ENCODE measurements around the gene SCGB1C1.

GRCh38 chr11:203945-204586 is 11.2 kb downstream of the SCGB1C1 start:
- TF ChIP-seq EZH2phosphoT487 (IDR thresholded peaks at IDR 0.05; ENCODE audit: low read length) = no peak
- no peak for TF ChIP-seq EZH2 (optimal IDR thresholded peaks at IDR 0.05; ENCODE audit: low read depth, low read length)

Data from MM.1S (cell line).